Omental fat pad (tissue), 4 donors: Measurements from ENCODE around the gene KRT16. TPM values are rescaled to one million over a fixed set of nuclear protein-coding genes. Genes with fewer than 3 reads are reported as not detected.
"Not testable (repeated sequence)": the region's sequence is repeated elsewhere in the genome, so short reads cannot be mapped to it uniquely, and the experiment has no call there.

ENCODE experiments used
- ATAC-seq: fragments of 150-250 bp; one replicate; pipeline ENCODE4 v1.9.1; 2016; ENCODE audit warnings: mild to moderate bottlenecking, moderate library complexity; ENCODE audit not compliant: low FRiP score
- DNase-seq: peaks from one replicate; pipeline ENCODE4 v3.0.0-alpha.2; 2019; ENCODE audit warnings: low spot score
- CTCF ChIP-seq, 3 donors: fragments of 450-650 bp; IDR thresholded peaks; one replicate each; pipeline ENCODE4 v1.5.1; 2016 to 2017; ENCODE audit warnings: antibody characterized with exemption in 3 of 3, mild to moderate bottlenecking in 3 of 3, moderate library complexity in 2 of 3
- total RNA-seq, 4 donors: library from RNA; depleted of rRNA; stranded (reverse); fragments of >200 nt; gene quantifications; one replicate each; pipeline ENCODE4 v1.1.0, GENCODE V29; 2016

The KRT16 gene
- total RNA-seq, 4 donors from 2014 or later = 0.84 to 158 (median 7.6) TPM

GRCh38 chr17:41579484-41580243 is 32.9 kb downstream of the KRT16 start:
- peak; percentile 72 for DNase-seq
- TF ChIP-seq CTCF (IDR thresholded peaks at IDR 0.05) = peak in 1 of 3 donors; percentile 44
- ATAC-seq = peak; percentile 72

- DNase-seq (no peak), ATAC-seq (no peak)
- TF ChIP-seq CTCF (IDR thresholded peaks at IDR 0.05) = no peak
Observed at GRCh38 chr17:41578971-41579370, 33.6 kb downstream of the KRT16 start.

GRCh38 chr17:41578538-41578937 is 34.0 kb downstream of the KRT16 start:
- no peak for ATAC-seq
- TF ChIP-seq CTCF (IDR thresholded peaks at IDR 0.05) = no peak
- no peak for DNase-seq

- ATAC-seq, DNase-seq: not testable (repeated sequence)
Observed at GRCh38 chr17:41576740-41577139, 35.8 kb downstream of the KRT16 start.

- no peak for TF ChIP-seq CTCF (IDR thresholded peaks at IDR 0.05)
- DNase-seq (no peak), ATAC-seq (no peak)
Observed at GRCh38 chr17:41575336-41575735, 37.2 kb downstream of the KRT16 start.

GRCh38 chr17:41571561-41572434 is 40.8 kb downstream of the KRT16 start, which contains the start of gene KRT9:
Gene KRT9, minus strand, starts transcription at chr17:41572059. Its CDS starts 67 bp downstream, at chr17:41571992.
- ATAC-seq = no peak
- no peak for TF ChIP-seq CTCF (IDR thresholded peaks at IDR 0.05)
- no peak for DNase-seq

- ATAC-seq (no peak), DNase-seq (no peak)
- no peak for TF ChIP-seq CTCF (IDR thresholded peaks at IDR 0.05)
Observed at GRCh38 chr17:41567317-41567716, 45.2 kb downstream of the KRT16 start.
